Measurements from ENCODE around the gene HDAC4.

HDAC4 gene

GRCh38 chr2:239309398-239310245 is 91.2 kb downstream of the HDAC4 start:
- Histone ChIP-seq H3K9ac (ENCODE audit: low read depth, low read length) (no peak overlapping the region), H3K9me3 (ENCODE audit: control insufficient read depth, insufficient read depth, low read length) (no peaks in the 10 kb centered on the region), H3K36me3 (ENCODE audit: insufficient read depth, low read length) (no peaks in the 10 kb centered on the region), H3K4me1 (ENCODE audit: insufficient read depth, low read length) (no peaks in the 10 kb centered on the region)

GRCh38 chr2:239308661-239309397 is 92.0 kb downstream of the HDAC4 start:
- Histone ChIP-seq H3K36me3 (ENCODE audit: insufficient read depth, low read length) (no peaks in the 10 kb centered on the region), H3K4me1 (ENCODE audit: insufficient read depth, low read length) (no peaks in the 10 kb centered on the region), H3K9ac (ENCODE audit: low read depth, low read length) (no peak overlapping the region), H3K9me3 (ENCODE audit: control insufficient read depth, insufficient read depth, low read length) (no peaks in the 10 kb centered on the region)

GRCh38 chr2:239307921-239308613 is 92.8 kb downstream of the HDAC4 start:
- Histone ChIP-seq H3K9ac (ENCODE audit: low read depth, low read length) (no peak overlapping the region), H3K4me1 (ENCODE audit: insufficient read depth, low read length) (no peaks in the 10 kb centered on the region), H3K9me3 (ENCODE audit: control insufficient read depth, insufficient read depth, low read length) (no peaks in the 10 kb centered on the region)

GRCh38 chr2:239307221-239307569 is 93.6 kb downstream of the HDAC4 start:
- Histone ChIP-seq H3K4me1 (ENCODE audit: insufficient read depth, low read length) (no peaks in the 10 kb centered on the region), H3K36me3 (ENCODE audit: insufficient read depth, low read length) (no peaks in the 10 kb centered on the region), H3K9me3 (ENCODE audit: control insufficient read depth, insufficient read depth, low read length) (no peaks in the 10 kb centered on the region), H3K9ac (ENCODE audit: low read depth, low read length) (no peak overlapping the region)

More at GRCh38 chr2:239307921-239308613, 92.8 kb downstream of the HDAC4 start:
- no peaks in the 10 kb centered on the region for H3K36me3 ChIP-seq (ENCODE audit: insufficient read depth, low read length)

- H3K9ac ChIP-seq (ENCODE audit: low read depth, low read length): no peak overlapping the region
- H3K36me3 ChIP-seq (ENCODE audit: insufficient read depth, low read length): no peaks in the 10 kb centered on the region
- no peaks in the 10 kb centered on the region for H3K4me1 ChIP-seq (ENCODE audit: insufficient read depth, low read length)
- no peaks in the 10 kb centered on the region for H3K9me3 ChIP-seq (ENCODE audit: control insufficient read depth, insufficient read depth, low read length)
Measured at GRCh38 chr2:239306274-239307220, 94.3 kb downstream of the HDAC4 start.

- H3K36me3 ChIP-seq (ENCODE audit: insufficient read depth, low read length): no peaks in the 10 kb centered on the region
- no peaks in the 10 kb centered on the region for H3K4me1 ChIP-seq (ENCODE audit: insufficient read depth, low read length)
- no peak overlapping the region for H3K9ac ChIP-seq (ENCODE audit: low read depth, low read length)
- H3K9me3 ChIP-seq (ENCODE audit: control insufficient read depth, insufficient read depth, low read length): no peaks in the 10 kb centered on the region
Measured at GRCh38 chr2:239305771-239306170, 95.0 kb downstream of the HDAC4 start.

GRCh38 chr2:239305222-239305575 is 95.6 kb downstream of the HDAC4 start:
- Histone ChIP-seq H3K36me3 (ENCODE audit: insufficient read depth, low read length) (no peaks in the 10 kb centered on the region), H3K9me3 (ENCODE audit: control insufficient read depth, insufficient read depth, low read length) (no peaks in the 10 kb centered on the region), H3K4me1 (ENCODE audit: insufficient read depth, low read length) (no peaks in the 10 kb centered on the region), H3K9ac (ENCODE audit: low read depth, low read length) (no peak overlapping the region)

GRCh38 chr2:239304533-239305221 is 96.1 kb downstream of the HDAC4 start:
- H3K4me1 ChIP-seq (ENCODE audit: insufficient read depth, low read length): no peaks in the 10 kb centered on the region
- no peaks in the 10 kb centered on the region for H3K36me3 ChIP-seq (ENCODE audit: insufficient read depth, low read length)
- no peaks in the 10 kb centered on the region for H3K9me3 ChIP-seq (ENCODE audit: control insufficient read depth, insufficient read depth, low read length)
- no peak overlapping the region for H3K9ac ChIP-seq (ENCODE audit: low read depth, low read length)

- Histone ChIP-seq H3K36me3 (ENCODE audit: insufficient read depth, low read length) (no peaks in the 10 kb centered on the region), H3K9ac (ENCODE audit: low read depth, low read length) (no peak overlapping the region), H3K4me1 (ENCODE audit: insufficient read depth, low read length) (no peaks in the 10 kb centered on the region), H3K9me3 (ENCODE audit: control insufficient read depth, insufficient read depth, low read length) (no peaks in the 10 kb centered on the region)
Measured at GRCh38 chr2:239303711-239304532, 96.9 kb downstream of the HDAC4 start.

- no peak overlapping the region for H3K9ac ChIP-seq (ENCODE audit: low read depth, low read length)
- no peaks in the 10 kb centered on the region for H3K4me1 ChIP-seq (ENCODE audit: insufficient read depth, low read length)
- H3K36me3 ChIP-seq (ENCODE audit: insufficient read depth, low read length): no peaks in the 10 kb centered on the region
- no peaks in the 10 kb centered on the region for H3K9me3 ChIP-seq (ENCODE audit: control insufficient read depth, insufficient read depth, low read length)
Measured at GRCh38 chr2:239302808-239303557, 97.8 kb downstream of the HDAC4 start.

- no peak overlapping the region for H3K9ac ChIP-seq (ENCODE audit: low read depth, low read length)
- H3K4me1 ChIP-seq (ENCODE audit: insufficient read depth, low read length): no peaks in the 10 kb centered on the region
- H3K9me3 ChIP-seq (ENCODE audit: control insufficient read depth, insufficient read depth, low read length): no peaks in the 10 kb centered on the region
- H3K36me3 ChIP-seq (ENCODE audit: insufficient read depth, low read length): no peaks in the 10 kb centered on the region
Measured at GRCh38 chr2:239302083-239302807, 98.6 kb downstream of the HDAC4 start.
